Renal cortical epithelial cell (primary cell): ENCODE results near the gene PTPRZ1. TPM values are rescaled to one million over a fixed set of nuclear protein-coding genes. Genes with fewer than 3 reads are reported as not detected.

Source experiments
- DNase-seq: peaks from one replicate; pipeline ENCODE4 v3.0.0-alpha.2; 2011; ENCODE audit warnings: low read depth
- total RNA-seq: library from RNA; depleted of rRNA; stranded (reverse); fragments of >200 nt; gene quantifications from 2 replicates; pipeline ENCODE4 v1.2.3, GENCODE V29; 2014

PTPRZ1 gene
- total RNA-seq, 1 donor from 2014 or later = not detected

- DNase-seq = no peak
Measured at GRCh38 chr7:121891731-121892130, 18.8 kb downstream of the PTPRZ1 start.

DNA sequence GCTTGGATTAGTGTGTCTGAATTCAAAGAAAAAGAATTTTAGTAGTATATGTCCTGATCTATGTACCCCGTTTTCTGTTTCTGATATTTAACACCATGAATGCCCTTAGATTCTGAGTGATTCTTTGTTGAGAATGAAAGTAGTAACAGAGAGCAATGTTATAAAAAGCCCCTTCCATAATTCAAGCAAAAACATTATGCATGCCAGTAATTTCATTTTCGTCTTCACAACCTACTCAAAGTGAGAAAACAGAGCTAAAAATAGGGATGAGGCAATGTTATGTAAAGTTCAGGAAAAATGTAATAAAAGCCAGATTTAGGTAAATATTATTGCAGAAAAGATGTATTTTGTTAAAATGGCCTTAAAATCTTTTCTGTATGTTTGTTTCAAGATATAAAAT, 28.1 kb downstream of the PTPRZ1 start:
- no peak for DNase-seq

DNA sequence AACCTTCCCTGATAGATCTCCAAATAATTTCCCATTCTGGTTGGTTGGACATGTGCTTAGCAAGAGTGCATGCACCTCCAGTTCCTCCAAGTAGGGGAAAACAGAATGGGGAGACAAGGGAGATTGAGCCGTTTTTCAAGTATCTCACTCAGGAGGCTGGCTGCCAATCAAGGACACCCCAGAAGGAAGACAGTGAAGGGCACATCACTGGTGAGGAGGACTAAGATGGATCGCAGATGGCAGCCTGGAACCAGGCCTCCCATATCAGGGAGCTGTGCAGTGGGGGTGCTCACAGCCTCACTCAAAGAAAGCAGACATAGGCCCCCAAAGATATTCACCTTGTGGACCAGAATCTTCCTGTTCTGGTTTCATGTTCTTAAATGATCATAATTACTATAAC, 31.2 kb downstream of the PTPRZ1 start:
- no peak for DNase-seq

GRCh38 chr7:121908042-121908441, 35.1 kb downstream of the PTPRZ1 start:
- no peak for DNase-seq

- DNase-seq = no peak
Measured at GRCh38 chr7:121909716-121910345, 36.9 kb downstream of the PTPRZ1 start.

DNA sequence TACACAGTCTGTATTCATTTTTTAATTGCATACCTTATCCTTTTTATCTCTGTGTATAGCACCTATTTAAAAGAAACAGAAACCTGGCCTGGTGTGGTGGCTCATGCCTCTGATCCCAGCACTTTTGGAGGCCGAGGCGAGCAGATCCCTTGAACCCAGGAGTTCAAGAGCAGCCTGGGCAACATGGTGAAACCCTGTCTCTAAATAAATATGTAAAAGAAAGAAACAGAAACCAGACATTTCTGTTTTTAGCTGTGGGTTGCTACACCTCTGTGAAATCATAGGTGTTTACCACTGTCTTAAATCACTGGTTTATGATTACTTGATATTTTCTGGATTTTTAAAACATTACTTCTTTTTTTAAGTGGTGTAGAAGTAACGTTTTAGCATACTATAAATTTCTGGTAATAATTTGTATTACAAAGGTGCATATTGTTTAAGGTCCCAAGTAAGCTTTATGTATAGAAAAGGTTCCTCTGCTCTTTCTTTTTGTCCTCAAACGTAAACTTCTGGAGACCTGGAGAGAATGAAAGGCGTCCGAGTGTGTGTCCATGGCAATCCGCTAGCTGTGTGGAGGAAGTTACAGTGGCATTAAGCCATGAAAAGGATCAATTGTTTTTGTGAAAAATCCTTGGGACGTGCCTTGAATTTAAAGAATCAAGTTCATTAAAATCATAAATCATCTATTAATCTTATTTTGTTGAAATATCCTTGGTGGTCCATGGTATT, 41.1 kb downstream of the PTPRZ1 start:
- DNase-seq = no peak

DNA sequence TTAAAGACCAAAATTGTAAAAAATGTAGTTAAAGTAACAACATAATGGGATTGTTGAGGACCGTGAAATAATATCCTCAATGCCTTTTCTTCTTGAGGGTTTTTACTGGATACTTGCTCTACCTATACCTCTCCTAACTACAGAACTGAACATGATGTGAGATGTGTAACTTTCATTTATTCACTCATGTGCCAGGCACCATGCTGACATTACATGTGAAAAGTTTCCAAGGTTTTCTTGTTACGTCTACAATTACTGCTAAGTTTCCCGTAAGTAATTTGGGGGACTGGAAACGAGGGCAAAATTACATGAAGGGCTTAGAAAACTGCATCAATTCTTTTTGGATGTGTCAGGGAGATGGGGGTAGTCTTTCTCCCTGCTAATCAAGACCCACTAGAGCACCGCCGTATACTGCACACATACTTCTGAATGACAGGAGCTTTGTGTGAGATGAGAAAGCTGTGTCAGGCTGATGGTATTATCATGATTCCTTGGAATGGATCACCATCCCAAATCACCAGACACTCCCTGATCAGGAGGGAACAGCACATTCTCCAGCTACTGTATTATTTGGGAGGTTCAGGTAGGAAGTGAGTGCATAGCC, 41.8 kb downstream of the PTPRZ1 start:
- no peak for DNase-seq

DNA sequence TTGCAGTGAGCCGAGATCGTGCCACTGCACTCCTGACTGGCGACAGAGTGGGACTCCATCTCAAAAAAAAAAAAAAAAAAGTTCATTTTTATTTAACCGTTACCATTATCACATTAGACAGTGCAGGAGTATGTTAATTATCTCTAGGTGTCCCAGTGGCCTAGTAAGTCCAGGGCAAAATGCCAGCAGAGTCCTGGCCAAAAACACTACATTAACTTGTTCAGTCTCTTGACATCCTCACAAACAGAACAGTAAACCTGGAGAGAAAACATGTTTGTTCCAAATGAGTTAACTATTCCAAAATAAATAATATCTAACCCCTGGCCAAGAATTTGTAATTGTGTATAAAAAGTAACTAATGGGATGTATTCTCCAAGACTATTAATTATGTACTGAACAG, 43.2 kb downstream of the PTPRZ1 start:
- no peak for DNase-seq

DNA sequence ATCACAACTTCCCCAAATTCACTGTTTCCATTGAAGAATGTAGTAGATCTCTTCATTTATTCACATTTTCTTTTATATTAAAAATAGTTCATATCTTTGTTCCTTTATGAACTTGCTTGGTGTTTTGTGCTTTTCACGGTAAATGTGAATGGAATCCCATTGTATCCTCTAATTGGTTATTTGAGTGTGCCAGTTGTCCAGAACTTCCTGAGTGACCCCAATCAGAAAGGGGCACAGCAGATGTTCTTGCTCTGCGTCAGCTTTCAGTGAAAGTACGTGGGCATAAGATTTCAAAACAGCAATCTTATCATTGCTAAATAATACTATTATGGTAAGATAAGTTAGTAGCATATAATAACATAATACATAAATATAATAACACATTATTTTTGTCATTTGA, 47.0 kb downstream of the PTPRZ1 start:
- no peak for DNase-seq

- DNase-seq = no peak
Measured at GRCh38 chr7:121924269-121925186, 51.6 kb downstream of the PTPRZ1 start.

DNA sequence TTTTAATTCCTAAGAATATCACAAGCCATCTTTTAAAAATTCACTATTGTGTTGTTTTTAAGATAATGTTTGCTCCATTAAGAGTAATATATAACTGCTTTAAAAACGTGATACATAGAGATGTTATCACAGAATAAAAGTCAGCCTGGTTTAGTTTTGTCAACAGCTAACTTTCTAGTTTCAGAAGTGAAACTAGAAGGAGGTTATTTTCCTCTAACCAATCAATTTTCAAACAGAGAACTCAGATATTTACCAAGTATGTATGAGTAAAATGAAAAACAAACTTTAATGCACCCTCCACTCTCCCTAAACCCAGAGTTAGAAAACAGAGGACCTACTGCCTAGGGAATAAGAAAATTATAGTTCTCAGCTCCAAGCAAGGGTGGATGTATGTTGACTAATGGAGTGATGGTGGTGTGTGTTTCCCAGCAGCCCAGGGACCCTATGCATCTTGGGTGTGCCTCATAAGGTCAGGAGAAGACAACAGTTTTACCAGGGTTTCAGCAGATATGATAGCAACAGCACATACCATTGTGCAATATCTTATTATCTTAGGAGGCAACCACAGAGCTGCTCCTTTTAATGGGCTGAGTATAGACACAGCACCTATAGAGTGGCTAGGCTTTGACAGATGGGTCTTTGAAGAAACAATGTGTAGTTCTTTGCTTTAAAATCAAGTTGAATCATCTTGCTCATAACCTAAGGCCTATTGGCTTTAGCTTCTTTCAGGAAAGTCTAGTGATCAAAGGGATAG, 58.4 kb downstream of the PTPRZ1 start:
- no peak for DNase-seq

- no peak for DNase-seq
Measured at GRCh38 chr7:121932768-121933167, 59.8 kb downstream of the PTPRZ1 start.

DNA sequence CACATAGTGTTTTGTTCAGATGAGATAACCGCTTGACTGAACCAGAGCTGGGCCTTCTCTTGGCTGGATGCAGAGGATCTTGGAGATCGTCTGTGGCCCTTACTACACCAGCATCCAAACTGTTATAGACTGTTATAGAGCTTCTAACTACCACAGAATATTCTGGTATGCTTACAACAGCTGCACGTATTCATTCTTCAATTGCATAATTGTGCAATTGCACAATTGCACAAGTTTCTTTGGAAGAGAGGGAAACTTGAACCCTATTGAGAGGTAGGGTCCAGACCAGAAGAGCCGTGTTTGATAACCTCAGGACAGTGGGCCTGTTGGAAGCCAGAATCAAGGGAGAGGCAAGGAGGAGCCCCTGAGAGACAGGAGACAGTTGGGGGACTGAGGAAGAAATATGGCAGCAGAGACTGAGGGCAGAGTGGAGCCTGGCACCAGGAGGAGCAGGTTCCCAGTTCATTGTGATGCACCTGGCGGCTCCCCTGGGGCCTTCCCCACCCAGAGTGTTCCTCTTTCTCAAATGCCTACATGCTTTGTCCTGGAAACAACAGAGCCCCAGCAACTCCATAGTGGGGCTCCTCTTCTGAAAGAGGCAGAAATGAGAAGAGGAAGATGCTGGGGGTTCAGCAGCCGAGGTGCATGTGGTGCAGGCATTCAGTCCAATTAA, 64.1 kb downstream of the PTPRZ1 start:
- no peak for DNase-seq

DNA sequence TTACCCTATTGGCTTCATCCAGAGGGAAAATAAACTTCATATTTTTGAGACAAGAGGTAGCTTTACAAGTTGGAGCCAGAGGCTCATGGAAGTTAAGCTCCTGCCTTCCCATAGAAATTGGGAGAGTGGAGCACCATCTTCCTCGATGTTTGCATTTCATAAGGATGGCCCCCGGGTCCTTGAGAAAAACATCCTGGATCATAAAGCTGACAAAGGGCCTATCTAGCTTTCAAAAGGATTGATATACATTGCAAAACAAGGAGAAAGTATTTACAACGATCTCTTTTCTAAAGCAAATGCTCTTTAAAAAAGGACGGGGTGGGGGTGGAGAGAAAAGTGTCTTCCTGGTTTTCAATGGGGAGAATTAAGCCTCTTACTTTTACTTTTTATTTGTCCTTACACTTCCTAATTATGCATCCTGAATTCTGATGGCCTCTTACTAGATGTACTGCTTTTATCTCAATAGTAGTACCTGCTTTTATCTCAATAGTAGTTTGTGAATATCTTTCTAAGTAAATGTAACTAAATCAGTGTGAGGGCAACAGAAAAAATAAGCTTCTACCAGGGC, 65.6 kb downstream of the PTPRZ1 start:
- DNase-seq = no peak

GRCh38 chr7:121940918-121941317, 68.0 kb downstream of the PTPRZ1 start:
- no peak for DNase-seq

DNA sequence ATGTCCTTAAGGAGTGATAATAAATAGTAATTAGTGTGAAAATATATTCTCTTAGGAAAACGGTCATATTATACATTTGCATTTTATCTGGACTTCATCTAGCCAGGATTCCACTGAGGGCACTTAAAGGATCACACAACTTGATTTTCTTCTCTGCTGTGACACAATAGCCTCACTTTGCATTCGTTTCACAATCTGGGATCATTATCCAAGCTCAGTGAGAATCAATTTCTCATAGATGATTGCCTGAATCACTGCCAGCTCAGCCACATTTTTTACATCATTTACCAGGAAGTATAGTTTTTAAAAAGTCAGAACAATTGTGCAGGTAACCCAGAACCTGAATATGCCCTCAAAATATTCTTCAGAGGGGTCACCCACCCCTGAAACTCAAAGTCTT, 68.9 kb downstream of the PTPRZ1 start:
- DNase-seq = peak; percentile 2

GRCh38 chr7:121945066-121945465, 72.1 kb downstream of the PTPRZ1 start:
- DNase-seq = no peak

DNA sequence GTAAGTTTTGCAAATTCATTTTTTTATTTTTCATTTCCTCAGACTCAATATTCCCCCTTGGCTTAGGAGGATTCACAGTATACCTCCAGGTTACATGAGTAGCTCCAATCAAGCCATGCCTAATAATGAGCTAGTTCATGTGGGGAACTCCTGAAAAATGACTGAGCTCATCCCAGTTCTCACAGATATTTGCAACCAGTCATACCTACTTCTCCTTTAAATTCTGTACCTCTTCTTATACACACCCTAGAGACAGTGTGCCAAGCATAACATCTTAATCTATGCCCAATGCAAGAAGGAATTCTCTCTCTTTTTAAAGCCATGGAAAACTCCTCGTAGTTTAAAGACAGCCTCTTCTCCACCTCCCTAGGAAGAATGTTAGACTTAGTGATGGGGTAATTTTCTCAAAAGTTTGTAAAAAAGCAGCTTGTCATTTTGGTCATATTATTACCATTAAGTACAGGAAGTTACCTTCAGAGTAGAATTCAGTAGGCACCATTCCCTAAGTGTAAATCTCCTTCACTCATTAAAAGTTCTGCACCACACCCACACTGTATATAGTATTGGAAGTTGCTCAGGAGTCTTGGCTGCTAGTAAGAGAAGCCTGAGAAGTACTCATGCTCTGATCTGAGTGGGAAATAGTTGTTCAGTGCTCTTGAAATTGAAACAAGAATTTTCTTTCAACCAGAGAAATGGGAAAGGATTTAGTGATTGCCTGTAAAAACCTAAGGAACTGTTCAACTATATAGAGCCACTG, 72.7 kb downstream of the PTPRZ1 start:
- no peak for DNase-seq

DNA sequence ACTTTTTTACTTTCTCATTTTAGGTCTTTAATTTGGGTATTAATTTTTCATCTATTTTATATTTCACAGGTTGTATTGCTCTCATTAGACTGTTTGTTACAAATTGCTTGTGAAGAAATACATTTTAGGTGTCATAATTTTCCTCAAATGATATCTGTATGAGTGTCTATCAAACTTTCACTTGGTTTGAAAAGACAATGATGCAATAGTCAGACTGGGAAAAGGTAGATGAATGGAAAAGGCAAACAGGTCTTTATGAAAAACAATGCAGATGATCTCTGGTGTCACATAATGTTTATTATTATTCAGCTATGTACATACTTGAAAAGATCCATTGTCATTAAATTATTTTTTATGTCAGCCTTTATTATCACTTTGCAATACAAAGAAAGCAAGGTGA, 80.2 kb downstream of the PTPRZ1 start:
- DNase-seq = no peak

- no peak for DNase-seq
Measured at GRCh38 chr7:121953601-121954000, 80.6 kb downstream of the PTPRZ1 start.
